HuH-7 (cell line): ENCODE results near the gene AKIRIN1.
"Not testable (repeated sequence)": the region's sequence is repeated elsewhere in the genome, so short reads cannot be mapped to it uniquely, and the experiment has no call there.

Experiments
- DNase-seq: peaks from one replicate; pipeline ENCODE4 v3.0.0; 2011; ENCODE audit warnings: low spot score

Gene AKIRIN1

DNA sequence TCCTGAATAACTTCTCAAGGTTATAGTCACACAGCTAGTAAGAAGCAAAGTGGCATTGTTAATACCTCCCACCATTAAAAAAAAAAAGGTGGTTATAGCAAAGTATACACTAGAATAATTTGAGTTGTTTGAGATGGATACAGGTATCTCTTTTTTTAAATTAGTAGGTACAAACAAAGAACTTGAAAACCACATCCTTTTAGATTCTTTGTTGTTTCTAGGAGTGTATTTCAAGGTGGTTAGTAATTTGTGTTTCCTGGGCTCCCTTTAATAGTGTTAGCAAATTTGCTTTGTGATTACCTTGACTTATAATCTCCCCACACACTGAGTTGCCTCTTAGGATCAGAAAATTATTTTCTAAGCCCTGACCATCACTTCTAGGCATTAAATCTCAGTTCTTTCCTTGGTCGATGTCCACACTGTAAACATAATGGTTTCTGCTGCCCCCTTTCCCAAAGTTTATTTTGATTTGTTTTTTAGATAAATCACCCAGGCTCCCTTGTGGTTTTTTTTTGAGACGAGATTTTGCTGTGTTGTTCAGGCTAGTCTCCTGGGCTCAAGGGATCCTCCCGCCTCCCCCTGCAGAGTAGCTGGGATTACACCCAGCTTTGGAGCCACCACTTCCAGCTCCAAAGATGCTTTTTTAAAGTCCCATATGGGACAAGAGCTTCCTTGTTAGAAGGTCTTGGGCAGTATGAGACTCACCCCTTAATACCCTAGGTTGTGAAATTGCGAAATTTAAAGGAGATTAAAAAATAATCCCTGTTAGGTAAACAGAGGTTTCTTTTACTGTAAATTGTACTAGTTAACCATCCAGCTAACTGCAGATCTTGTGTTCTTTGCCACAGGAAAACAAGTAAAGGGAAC, 6.2 kb downstream of the AKIRIN1 start:
- DNase-seq: no peak

- DNase-seq: no peak
Observed at GRCh38 chr1:38997901-38998190, 6.8 kb downstream of the AKIRIN1 start.

DNA sequence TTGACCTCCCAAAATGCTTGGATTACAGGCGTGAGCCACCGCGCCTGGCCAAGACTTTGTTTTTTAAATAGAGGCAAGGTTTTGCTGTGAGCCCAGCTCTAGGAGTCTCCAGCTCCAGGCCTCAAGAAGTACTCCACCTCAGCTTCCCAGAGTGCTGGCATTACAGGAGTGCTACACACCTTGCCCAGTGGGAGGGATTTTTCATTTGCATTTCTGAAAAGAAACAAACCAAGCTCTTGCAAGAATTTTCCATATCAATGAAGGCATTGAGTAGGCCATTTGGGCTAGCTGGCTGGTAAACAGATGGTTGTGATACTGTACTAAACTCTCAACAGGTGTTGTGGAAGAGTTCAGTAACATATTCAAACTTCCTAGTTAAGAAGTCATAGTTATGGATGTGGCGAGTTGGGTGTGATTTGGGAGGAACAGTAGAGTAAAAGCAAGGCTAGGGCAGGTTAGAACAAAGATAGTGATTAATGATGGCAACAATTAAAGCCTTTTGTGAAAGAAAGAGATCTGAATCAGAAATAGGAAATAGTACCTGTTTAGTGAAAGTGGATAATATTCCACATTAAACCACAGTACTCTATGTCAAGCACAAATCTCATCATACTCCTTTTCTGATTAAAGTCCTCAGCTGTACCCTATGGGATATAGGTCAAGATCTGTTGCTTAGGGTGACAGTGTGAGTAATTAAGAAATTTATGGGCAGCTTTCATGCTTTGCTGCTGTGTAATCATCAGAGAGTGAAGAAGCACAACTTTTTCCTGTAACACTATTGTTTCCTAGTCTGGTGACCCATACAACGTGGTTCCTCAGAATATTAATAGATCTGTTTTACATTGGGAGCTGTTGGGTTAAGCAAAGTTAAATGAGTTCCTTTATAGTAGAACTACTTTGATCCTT, 10.7 kb downstream of the AKIRIN1 start:
- DNase-seq: no peak

DNA sequence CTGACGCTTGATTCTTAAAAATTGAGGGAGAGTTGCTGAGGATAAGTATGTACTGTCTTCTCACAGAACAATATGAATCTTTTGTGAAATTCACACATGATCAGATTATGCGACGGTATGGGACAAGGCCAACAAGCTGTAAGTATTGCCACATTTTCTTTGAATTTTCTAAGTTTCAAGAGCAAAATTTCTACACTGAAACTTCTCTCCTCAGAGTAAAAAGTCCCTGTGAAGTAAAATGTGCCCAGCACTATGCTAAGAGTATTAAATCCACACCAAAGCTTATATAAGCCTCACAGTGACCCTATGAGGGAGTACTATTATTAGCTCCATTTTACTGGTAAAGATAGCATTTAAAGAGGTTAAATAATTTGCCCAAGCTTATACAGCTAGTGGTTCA, 12.2 kb downstream of the AKIRIN1 start:
- DNase-seq: no peak

- no peak for DNase-seq
Observed at GRCh38 chr1:39003794-39004193, 12.7 kb downstream of the AKIRIN1 start.

GRCh38 chr1:39006287-39006686, 15.2 kb downstream of the AKIRIN1 start:
- no peak for DNase-seq

- no peak for DNase-seq
Observed at GRCh38 chr1:39006726-39007645, 15.9 kb downstream of the AKIRIN1 start.

DNA sequence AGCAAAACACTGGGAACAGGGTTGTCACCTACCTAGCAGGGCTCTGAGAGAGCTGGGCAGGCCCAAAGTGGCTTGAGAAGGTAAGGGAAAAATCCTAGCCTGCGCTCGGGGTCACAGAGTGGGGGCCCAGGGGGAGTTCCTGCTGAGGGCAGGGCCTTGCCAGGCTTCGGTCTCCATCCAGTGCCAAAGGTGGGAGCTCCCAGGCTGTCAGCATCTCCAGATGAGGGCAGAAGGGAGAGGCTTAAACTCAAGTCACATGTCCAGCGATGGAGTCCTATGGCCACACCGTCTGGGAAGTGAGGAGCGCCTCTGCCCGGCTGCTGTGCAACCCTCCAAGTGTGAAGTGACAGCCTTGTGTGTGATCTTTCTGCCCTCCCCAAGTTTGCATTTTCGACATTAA, 23.9 kb downstream of the AKIRIN1 start:
- not testable (repeated sequence) for DNase-seq

DNA sequence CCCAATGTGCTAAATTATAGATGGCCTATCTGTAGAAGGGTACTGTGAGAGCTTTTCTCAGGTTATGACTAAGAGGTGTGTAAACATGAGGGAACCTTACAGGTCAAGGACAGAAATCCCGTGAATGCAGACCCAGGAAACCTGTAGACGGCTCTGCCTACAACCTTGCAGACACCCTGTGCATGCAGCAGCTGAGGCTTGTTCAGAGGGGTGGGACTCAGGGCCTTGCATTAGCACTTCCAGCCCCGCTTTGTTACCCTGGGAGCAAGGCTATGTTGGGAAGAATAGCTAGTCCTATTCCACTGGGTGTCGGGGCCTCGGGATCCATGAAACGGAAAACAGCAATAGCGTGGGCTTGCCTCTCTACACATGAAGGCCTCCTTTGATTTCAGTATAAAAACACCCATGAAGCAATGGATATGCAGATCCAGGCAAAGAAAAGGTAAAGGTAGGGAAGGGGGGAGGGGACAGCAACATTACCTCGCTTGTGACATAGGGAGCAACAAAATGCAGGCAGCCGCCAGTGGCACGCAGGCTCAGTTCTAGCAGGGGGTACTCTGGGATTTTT, 25.6 kb downstream of the AKIRIN1 start:
- peak; percentile 16 for DNase-seq

DNA sequence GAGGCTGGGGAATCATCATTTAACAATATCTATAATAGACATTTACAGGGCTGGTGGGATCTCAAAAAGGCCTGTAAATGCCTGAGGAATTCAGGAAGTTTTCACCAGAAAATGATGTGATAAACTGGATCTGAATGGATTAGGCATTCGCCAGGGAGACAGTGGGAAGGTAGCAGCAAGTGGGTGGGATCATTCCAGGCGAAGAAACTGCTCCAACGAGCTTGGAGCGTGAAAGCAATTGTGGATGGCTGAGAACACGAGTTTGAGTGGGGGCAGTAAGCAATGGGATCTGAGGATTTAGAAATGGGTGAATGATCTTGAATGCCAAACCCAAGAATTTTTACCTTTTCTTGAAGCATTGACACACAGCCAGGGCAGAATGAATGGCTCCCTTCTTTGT, 26.2 kb downstream of the AKIRIN1 start:
- DNase-seq: no peak

DNA sequence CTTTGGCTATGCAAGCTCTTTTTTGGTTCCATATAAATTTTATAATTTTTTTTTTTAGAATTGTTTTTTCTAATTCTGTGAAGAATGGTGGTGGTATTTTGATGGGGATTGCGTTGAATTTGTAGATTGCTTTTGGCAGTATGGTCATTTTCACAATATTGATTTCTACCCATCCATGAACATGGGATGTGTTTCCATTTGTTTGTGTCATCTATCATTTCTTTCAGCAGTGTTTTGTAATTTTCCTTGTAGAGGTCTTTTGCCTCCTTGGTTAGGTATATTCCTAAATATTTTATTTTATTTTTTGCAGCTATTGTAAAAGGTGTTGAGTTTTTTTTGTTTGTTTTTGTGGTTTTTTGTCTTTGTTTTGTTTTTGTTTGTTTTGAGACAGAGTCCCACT, 29.4 kb downstream of the AKIRIN1 start:
- DNase-seq: not testable (repeated sequence)

DNA sequence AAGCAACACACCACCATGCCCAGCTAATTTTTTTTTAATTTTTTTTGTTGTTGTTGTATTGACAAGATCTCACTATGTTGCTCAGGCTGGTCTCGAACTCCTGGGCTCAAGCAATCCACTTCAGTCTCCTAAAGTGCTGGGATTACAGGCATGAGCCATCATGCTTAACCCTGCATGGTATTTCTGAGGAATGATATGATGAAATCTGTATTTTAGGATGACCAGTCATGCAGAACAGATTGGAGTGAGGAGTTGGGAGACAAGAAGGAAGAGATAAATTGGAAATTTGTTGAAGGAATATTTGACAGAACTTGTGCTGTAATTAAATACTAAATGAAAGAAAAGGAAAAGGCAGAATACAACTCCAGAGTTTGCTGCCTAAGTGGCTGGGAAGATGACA, 30.4 kb downstream of the AKIRIN1 start:
- no peak for DNase-seq

DNA sequence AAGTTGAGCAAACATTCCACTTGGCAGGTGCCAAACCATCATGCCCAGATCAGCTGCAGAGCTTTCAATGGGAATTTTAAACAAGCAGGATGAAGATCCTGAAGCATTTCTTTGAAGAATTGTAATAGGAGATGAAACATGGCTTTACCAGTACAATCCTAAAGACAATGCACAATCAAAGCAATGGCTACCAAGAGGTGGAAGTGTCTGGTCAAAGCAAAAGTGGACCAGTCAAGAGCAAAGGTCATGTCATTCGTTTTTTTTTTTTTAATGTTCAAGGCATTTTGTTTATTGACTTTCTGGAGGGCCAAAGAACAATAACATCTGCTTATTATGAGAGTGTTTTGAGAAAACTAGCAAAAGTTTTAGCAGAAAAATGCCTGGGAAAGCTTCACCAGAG, 32.1 kb downstream of the AKIRIN1 start:
- DNase-seq: no peak

DNA sequence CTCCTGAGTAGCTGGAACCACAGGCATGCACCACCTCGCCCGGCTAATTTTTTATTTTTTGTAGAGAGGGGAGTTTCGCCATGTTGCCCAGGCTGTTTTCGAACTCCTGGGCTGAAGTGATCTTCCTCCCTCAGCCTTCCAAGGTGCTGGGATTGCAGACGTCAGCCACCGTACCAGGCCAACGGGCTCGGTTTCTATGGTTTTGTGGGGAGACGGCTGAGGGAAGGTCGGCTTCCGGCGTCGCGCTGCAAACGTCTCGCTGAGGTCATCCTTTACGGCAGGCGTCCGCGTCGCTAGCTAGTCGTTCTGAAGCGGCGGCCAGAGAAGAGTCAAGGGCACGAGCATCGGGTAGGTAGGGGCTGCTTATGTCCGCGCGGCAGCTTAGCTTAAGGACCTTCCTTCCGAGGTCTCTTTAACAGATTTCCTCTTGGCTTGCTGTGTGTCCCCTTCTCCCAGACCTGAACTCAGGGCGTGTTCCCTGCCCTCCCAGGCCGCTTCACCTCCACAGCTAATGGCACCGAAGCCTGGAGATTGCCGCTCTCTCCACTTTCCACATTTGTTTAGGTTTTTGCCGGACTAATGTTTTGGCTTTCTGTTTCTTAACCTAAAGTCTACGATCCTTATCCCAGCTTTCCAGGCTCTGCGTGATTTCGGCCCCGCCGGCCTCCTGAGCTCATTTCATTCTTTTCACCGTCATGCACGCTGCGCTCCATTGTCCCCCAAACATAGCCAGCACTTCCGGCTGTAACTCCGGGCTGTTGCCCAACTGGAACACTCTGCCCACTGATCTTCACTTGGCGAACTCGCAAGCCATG, 35.2 kb downstream of the AKIRIN1 start, which contains the start of gene NDUFS5:
Gene NDUFS5, plus strand, starts transcription at position 300 of the 815 bp plus-strand sequence. CDS start 2,375 bp downstream, outside the sequence.
- peak; percentile 79 for DNase-seq

DNA sequence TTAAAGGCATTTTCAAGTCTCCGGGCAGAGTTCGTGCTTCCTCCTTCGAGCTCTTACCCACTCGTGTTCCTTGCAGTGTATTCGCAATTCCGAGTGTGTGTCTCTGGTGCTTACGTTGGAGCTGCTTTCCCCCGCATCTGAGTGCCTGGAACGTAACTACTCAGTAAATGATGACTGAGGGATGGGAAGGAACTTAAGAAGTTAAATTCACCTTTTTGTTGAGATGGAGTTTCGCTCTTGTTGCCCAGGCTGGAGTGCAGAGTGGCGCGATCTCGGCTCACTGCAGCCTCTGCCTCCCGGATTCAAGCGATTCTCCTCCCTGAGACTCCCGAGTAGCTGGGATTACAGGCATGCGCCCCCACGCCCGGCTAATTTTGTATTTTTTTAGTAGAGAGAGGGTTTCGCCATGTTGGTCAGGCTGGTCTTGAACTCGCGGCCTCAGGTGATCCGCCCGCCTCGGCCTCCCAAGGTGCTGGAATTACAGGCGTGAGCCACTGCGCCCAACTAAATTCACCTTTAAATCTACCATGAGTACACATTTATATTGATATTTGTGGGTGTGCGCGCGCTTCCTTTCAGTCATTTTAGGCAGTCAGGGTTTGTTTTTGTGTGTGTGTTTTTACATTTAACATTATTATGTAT, 35.9 kb downstream of the AKIRIN1 start:
- no peak for DNase-seq

- DNase-seq: no peak
Observed at GRCh38 chr1:39034114-39034654, 43.1 kb downstream of the AKIRIN1 start.

DNA sequence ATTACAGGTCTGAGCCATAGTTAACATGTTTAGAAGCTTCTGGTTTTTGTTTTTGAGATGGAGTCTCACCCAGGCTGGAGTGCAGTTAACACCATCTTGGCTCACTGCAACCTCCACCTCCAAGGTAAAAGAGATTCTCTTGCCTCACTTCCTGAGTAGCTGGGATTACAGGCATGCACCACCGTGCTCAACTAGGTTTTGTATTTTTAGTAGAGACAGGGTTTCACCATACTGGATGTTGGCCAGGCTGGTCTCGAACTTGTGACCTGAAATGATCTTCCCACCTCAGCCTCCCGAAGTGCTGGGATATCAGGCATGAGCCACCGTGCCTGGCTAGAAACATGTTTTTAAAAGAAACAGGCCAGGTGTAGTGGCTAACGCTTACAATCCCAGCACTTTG, 45.6 kb downstream of the AKIRIN1 start:
- no peak for DNase-seq

GRCh38 chr1:39043513-39043912, 52.4 kb downstream of the AKIRIN1 start:
- DNase-seq: no peak

DNA sequence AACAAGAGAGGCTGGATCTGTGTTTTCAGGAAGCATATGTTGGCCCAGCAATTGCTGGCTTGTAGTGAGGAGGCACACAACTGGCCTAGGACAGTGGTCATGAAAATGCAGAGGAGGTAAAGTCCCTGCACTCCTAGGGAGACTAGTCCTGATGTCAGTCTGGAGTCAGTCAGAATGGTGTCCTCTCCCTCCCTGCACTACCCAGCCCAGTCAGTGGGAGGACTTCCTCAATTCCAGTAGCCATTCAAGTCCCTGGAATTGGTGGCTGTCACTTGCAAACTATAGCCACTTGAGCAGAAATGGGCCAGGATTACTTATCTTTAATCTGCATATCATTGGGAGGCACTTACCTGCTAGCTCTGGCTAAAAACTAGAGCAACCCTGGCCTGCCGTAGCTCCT, 53.7 kb downstream of the AKIRIN1 start:
- no peak for DNase-seq

GRCh38 chr1:39045231-39045630, 54.2 kb downstream of the AKIRIN1 start:
- DNase-seq: no peak
